Measurements from ENCODE around the gene ARF3. TPM values are rescaled to one million over a fixed set of nuclear protein-coding genes. Genes with fewer than 3 reads are reported as not detected.

The ARF3 gene
- total RNA-seq, 1 donor from 2014 or later = 138 TPM

GRCh38 chr12:48927261-48927660 lies 30.0 kb downstream of the ARF3 start:
- H3K4me3 Mint-ChIP-seq (ENCODE audit: unreplicated experiment) = no peak overlapping the region
- no peak overlapping the region for H3K27ac Mint-ChIP-seq (ENCODE audit: unreplicated experiment)
- no peak for TF ChIP-seq CTCF (IDR thresholded peaks at IDR 0.05)
- H3K36me3 Mint-ChIP-seq (ENCODE audit: unreplicated experiment) = peaks cover 38% of the 10 kb centered on the region
- no peaks in the 10 kb centered on the region for H3K27me3 Mint-ChIP-seq (ENCODE audit: unreplicated experiment)
- DNase-seq (ENCODE audit: extremely low spot score, unreplicated experiment) = no peak
- no peaks in the 10 kb centered on the region for H3K4me1 Mint-ChIP-seq (ENCODE audit: unreplicated experiment)
- H3K9me3 Mint-ChIP-seq (ENCODE audit: unreplicated experiment) = no peaks in the 10 kb centered on the region

DNA sequence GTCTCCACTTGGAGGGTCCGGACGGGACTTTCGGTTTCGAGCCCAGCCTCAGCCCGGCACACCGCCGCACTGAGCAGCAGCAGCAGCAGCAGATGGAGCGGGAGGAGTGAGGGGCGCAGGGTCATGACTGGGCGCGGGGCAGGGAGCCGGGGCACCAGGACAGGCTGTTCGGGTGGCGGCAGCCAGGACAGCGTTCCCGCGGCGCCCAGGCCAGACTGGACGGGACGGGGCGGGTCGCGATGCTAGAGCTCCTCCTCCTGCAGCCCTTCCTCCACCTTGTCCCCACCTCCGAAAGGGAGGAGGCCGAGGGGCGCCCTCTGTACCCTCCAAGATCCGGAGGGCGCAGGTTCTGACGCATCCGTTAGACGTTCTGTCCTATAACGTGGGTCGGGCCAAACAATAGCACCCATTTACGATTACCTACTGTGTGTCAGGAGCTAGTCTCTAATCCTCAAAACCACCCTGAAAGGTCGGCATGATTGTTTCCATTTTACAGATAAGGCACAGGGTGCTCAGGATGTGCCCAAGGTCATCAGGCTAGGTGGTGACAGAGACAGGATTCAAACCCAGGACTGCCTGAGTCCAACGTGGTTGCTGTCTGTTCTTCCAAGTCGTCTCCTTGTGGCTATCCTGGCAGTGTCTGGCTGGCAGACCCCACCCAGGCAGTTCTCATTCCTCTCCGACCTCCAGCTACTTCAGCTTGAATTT lies 31.8 kb downstream of the ARF3 start, which contains the start of gene FKBP11:
FKBP11 (minus strand) TSS at position 189 of the 708 bp plus-strand sequence; CDS start at position 125, 64 bp downstream.
- Mint-ChIP-seq H3K27ac (ENCODE audit: unreplicated experiment) (peak within 1 kb of the TSS; percentile 50), H3K36me3 (ENCODE audit: unreplicated experiment) (peaks cover 39% of the 10 kb centered on the region), H3K9me3 (ENCODE audit: unreplicated experiment) (no peaks in the 10 kb centered on the region), H3K27me3 (ENCODE audit: unreplicated experiment) (no peaks in the 10 kb centered on the region), H3K4me1 (ENCODE audit: unreplicated experiment) (no peaks in the 10 kb centered on the region), H3K4me3 (ENCODE audit: unreplicated experiment) (peak within 1 kb of the TSS; percentile 69)
- TF ChIP-seq CTCF (IDR thresholded peaks at IDR 0.05) = no peak
- peak; percentile 85 for DNase-seq (ENCODE audit: extremely low spot score, unreplicated experiment)

GRCh38 chr12:48924617-48925303 lies 32.5 kb downstream of the ARF3 start:
- DNase-seq (ENCODE audit: extremely low spot score, unreplicated experiment) = no peak
- H3K9me3 Mint-ChIP-seq (ENCODE audit: unreplicated experiment) = no peaks in the 10 kb centered on the region
- peak overlapping the region; percentile 69 for H3K4me3 Mint-ChIP-seq (ENCODE audit: unreplicated experiment)
- no peak for TF ChIP-seq CTCF (IDR thresholded peaks at IDR 0.05)
- H3K4me1 Mint-ChIP-seq (ENCODE audit: unreplicated experiment) = no peaks in the 10 kb centered on the region
- peak overlapping the region; percentile 50 for H3K27ac Mint-ChIP-seq (ENCODE audit: unreplicated experiment)
- H3K36me3 Mint-ChIP-seq (ENCODE audit: unreplicated experiment) = peaks cover 34% of the 10 kb centered on the region
- no peaks in the 10 kb centered on the region for H3K27me3 Mint-ChIP-seq (ENCODE audit: unreplicated experiment)

DNA sequence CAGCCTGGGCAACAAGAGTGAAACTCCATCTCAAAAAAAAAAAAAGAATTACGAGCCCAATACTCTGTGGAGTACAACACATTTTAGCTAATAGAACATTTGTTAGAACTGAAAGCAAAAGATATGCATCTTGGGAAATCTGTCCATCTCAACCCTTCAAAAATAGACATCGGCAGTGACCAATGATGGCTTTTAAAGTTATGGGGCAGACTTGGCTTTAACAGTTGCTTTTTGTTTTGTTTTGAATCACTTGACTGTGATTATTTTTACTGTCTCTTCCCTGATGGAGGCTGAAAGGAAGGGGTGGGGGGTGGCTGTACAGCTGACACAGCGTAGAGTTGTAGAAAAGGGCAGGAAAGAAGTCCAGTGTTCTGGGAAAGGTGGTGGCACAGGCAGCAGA lies 34.2 kb downstream of the ARF3 start:
- no peak overlapping the region for H3K4me3 Mint-ChIP-seq (ENCODE audit: unreplicated experiment)
- no peak for TF ChIP-seq CTCF (IDR thresholded peaks at IDR 0.05)
- peaks cover 29% of the 10 kb centered on the region for H3K36me3 Mint-ChIP-seq (ENCODE audit: unreplicated experiment)
- no peaks in the 10 kb centered on the region for H3K4me1 Mint-ChIP-seq (ENCODE audit: unreplicated experiment)
- no peak for DNase-seq (ENCODE audit: extremely low spot score, unreplicated experiment)
- no peaks in the 10 kb centered on the region for H3K9me3 Mint-ChIP-seq (ENCODE audit: unreplicated experiment)
- H3K27me3 Mint-ChIP-seq (ENCODE audit: unreplicated experiment) = no peaks in the 10 kb centered on the region
- H3K27ac Mint-ChIP-seq (ENCODE audit: unreplicated experiment) = no peak overlapping the region

GRCh38 chr12:48917857-48918537 lies 39.3 kb downstream of the ARF3 start:
- no peak for TF ChIP-seq CTCF (IDR thresholded peaks at IDR 0.05)
- DNase-seq (ENCODE audit: extremely low spot score, unreplicated experiment) = no peak
- Mint-ChIP-seq H3K36me3 (ENCODE audit: unreplicated experiment) (peaks cover 10% of the 10 kb centered on the region), H3K4me3 (ENCODE audit: unreplicated experiment) (no peak overlapping the region), H3K27me3 (ENCODE audit: unreplicated experiment) (no peaks in the 10 kb centered on the region), H3K4me1 (ENCODE audit: unreplicated experiment) (no peaks in the 10 kb centered on the region), H3K27ac (ENCODE audit: unreplicated experiment) (no peak overlapping the region), H3K9me3 (ENCODE audit: unreplicated experiment) (no peaks in the 10 kb centered on the region)
